HepG2 (cell line): ENCODE results near the gene ANTXRL. TPM values are rescaled to one million over a fixed set of nuclear protein-coding genes. Genes with fewer than 3 reads are reported as not detected.

Experiments used
- ATAC-seq: fragments of 200-7000 bp; cut with Tn5 transposase; 3 replicates; pipeline ENCODE4 v1.9.1; 2020; ENCODE audit warnings: mild to moderate bottlenecking, moderate library complexity
- BruUV-seq: library from RNA; stranded (reverse); fragments of 400-500 nt; replicated peaks from 2 replicates; lab custom pipeline; 2021; lab: Mats Ljungman, UMichigan
- CTCF ChIA-PET: fragments of 300-600 bp; formaldehyde crosslinking; extraction: SDS; loops from one replicate; lab custom pipeline; 2021; ENCODE audit warnings: low total read pairs, inconsistent platforms, low intra/inter-chr PET ratio; lab: Yijun Ruan, JAX
- POLR2A ChIA-PET: fragments of 350-600 bp; sonication (Branson Sonifier 250); formaldehyde crosslinking; loops from one replicate; lab custom pipeline; 2020; ENCODE audit warnings: antibody characterized with exemption, inconsistent platforms; lab: Yijun Ruan, JAX
- DNase-seq: peaks from one replicate; pipeline ENCODE4 v3.0.0-alpha.2; 2015; ENCODE audit warnings: low spot score
- FAIRE-seq: peaks from 3 replicates; lab custom pipeline; 2011; peaks lifted over from hg19 to GRCh38; lab: Jason Lieb, UNC
- H2AFZ ChIP-seq: one replicate; pipeline ENCODE4 v1.6.1; 2011; ENCODE audit warnings: low read length, inconsistent platforms
- H3K27ac ChIP-seq: fragments of 300-600 bp; 3 replicates; pipeline ENCODE4 v1.8.0; 2011; ENCODE audit warnings: mixed run types, mild to moderate bottlenecking, mixed read lengths, low read length, inconsistent platforms; ENCODE audit not compliant: insufficient read depth; ENCODE audit errors: extremely low read length
- H3K27me3 ChIP-seq, 2 experiments: fragments of 200-600 bp in 1 of 2; 2 replicates in 1 of 2; 3 replicates in 1 of 2; pipeline versions ENCODE4 v1.6.0 to v1.8.0; 2011; ENCODE audit warnings: low read length in 2 of 2, mild to moderate bottlenecking in 2 of 2, moderate library complexity in 2 of 2, inconsistent platforms in 1 of 2; ENCODE audit not compliant: insufficient read depth in 2 of 2, control insufficient read depth in 1 of 2
- H3K36me3 ChIP-seq, 2 experiments: fragments of 200-600 bp in 1 of 2; replicated peaks in 1 of 2; 2 replicates in 1 of 2; 3 replicates in 1 of 2; pipeline versions ENCODE4 v1.5.1 to v1.8.0; 2011; ENCODE audit warnings: low read length in 2 of 2, inconsistent platforms in 1 of 2; ENCODE audit not compliant: insufficient read depth in 2 of 2, control insufficient read depth in 1 of 2
- H3K4me1 ChIP-seq: 2 replicates; pipeline ENCODE4 v1.5.1; 2012; ENCODE audit warnings: low read length, inconsistent platforms; ENCODE audit not compliant: insufficient read depth
- H3K4me2 ChIP-seq: 2 replicates; pipeline ENCODE4 v1.6.0; 2011; ENCODE audit warnings: low read depth, low read length, inconsistent platforms
- H3K4me3 ChIP-seq, 3 experiments: fragments of 200-600 bp in 1 of 3; sonication (generic), shearing (Covaris generic) in 1 of 3; replicated peaks in 1 of 3; 2 replicates each; pipeline ENCODE4 v1.5.1; 2011 to 2016; ENCODE audit warnings: low read length in 3 of 3, inconsistent platforms in 2 of 3, low read depth in 2 of 3, mild to moderate bottlenecking in 2 of 3, control low read depth in 1 of 3, mixed read lengths in 1 of 3; ENCODE audit not compliant: insufficient read depth in 1 of 3
- H3K79me2 ChIP-seq: one replicate; pipeline ENCODE4 v1.6.1; 2011; ENCODE audit warnings: low read length, inconsistent platforms; ENCODE audit not compliant: insufficient read depth
- H3K9ac ChIP-seq: 2 replicates; pipeline ENCODE4 v1.6.0; 2011; ENCODE audit warnings: mild to moderate bottlenecking, low read depth, low read length, inconsistent platforms; ENCODE audit not compliant: insufficient read depth
- H3K9me3 ChIP-seq: 2 replicates; pipeline ENCODE4 v1.5.1; 2012; ENCODE audit warnings: mild to moderate bottlenecking, low read length
- H4K20me1 ChIP-seq: 2 replicates; pipeline ENCODE4 v1.6.0; 2011; ENCODE audit warnings: inconsistent platforms, mild to moderate bottlenecking, low read length, moderate library complexity; ENCODE audit not compliant: insufficient read depth
- FOXP1 ChIP-seq, 2 experiments: fragments of 450-650 bp in 1 of 2; IDR thresholded peaks; 2 replicates each; pipeline ENCODE4 v1.6.1; 2017 to 2018; ENCODE audit warnings: antibody characterized with exemption in 1 of 2
- NRL ChIP-seq: sonication (generic); formaldehyde crosslinking; IDR thresholded peaks from 2 replicates; pipeline ENCODE4 v1.5.0; 2020; ENCODE audit warnings: missing genetic modification reagents, mild to moderate bottlenecking, moderate library complexity, borderline replicate concordance
- SRF ChIP-seq: IDR thresholded peaks from 2 replicates; pipeline ENCODE4 v1.6.1; 2011; ENCODE audit warnings: mild to moderate bottlenecking, low read depth, low read length, moderate library complexity
- ZBTB1 ChIP-seq: sonication (generic); formaldehyde crosslinking; IDR thresholded peaks from 2 replicates; pipeline ENCODE4 v1.4.0; 2020; ENCODE audit warnings: missing genetic modification reagents, borderline replicate concordance
- ZNF263 ChIP-seq: sonication (generic); formaldehyde crosslinking; IDR thresholded peaks from 2 replicates; pipeline ENCODE4 v1.4.0; 2020; ENCODE audit warnings: missing genetic modification reagents
- ZNF614 ChIP-seq: IDR thresholded peaks from 2 replicates; pipeline ENCODE4 v1.6.1; 2018; ENCODE audit warnings: missing biosample characterization, missing genetic modification reagents, inconsistent platforms, borderline replicate concordance
- ZNF672 ChIP-seq: sonication (generic); formaldehyde crosslinking; IDR thresholded peaks from 2 replicates; pipeline ENCODE4 v1.8.1; 2022; ENCODE audit warnings: missing genetic modification reagents
- ZNF747 ChIP-seq: sonication (generic); formaldehyde crosslinking; IDR thresholded peaks from 2 replicates; pipeline ENCODE4 v1.8.1; 2023; ENCODE audit warnings: missing genetic modification reagents, mild to moderate bottlenecking, borderline replicate concordance
- WGBS: methylation state at CpG from one replicate; pipeline ENCODE4 v1.1.6; 2017; ENCODE audit warnings: low lambda C conversion rate; 5-methylcytosine and 5-hydroxymethylcytosine counted together
- in situ Hi-C: cut with HindIII; loops from 2 replicates; pipeline ENCODE4 v1.10.0; 2017; ENCODE audit warnings: low pct_unique_long_range_greater_than_20kb; ENCODE audit not compliant: extremely low pct_ligation_motif_present
- intact Hi-C: fragments of 100-400 bp; cut with micrococcal nuclease; formaldehyde crosslinking; loops from one replicate; pipeline ENCODE4 v1.10.0; 2022; ENCODE audit not compliant: unreplicated experiment
- polyA plus RNA-seq, 8 experiments: library from polyadenylated mRNA; depleted of rRNA in 3 of 8; stranded (reverse) in 7 of 8; unstranded in 1 of 8; fragments of >200 nt; fragmentation: Illumina TruSeq in 4 of 8; extraction: Trizol in 4 of 8; gene quantifications; 2 replicates each; pipeline versions ENCODE4 v1.2.1 to v1.2.3, GENCODE V29; 2011 to 2016; ENCODE audit warnings: low read depth in 4 of 8, missing spikeins in 1 of 8, mixed read lengths in 1 of 8; ENCODE audit not compliant: insufficient read depth in 1 of 8
- total RNA-seq, 5 experiments: library from RNA; depleted of rRNA; stranded (reverse); fragments of >200 nt; fragmentation: Illumina TruSeq; extraction: Trizol; gene quantifications; 2 replicates each; pipeline ENCODE4 v1.2.3, GENCODE V29; 2016; ENCODE audit warnings: low read depth in 1 of 5
- TF ChIP-seq, protein P1 (sequence below): sonication (generic); formaldehyde crosslinking; IDR thresholded peaks from 2 replicates; pipeline ENCODE4 v1.4.0; 2020; ENCODE audit warnings: mild to moderate bottlenecking, missing genetic modification reagents
- TF ChIP-seq, protein P2 (sequence below): IDR thresholded peaks from 2 replicates; pipeline ENCODE4 v1.6.1; 2016; ENCODE audit warnings: mild to moderate bottlenecking, missing biosample characterization, missing genetic modification reagents
- TF ChIP-seq, protein P3 (sequence below): sonication (generic); formaldehyde crosslinking; IDR thresholded peaks from 2 replicates; pipeline ENCODE4 v1.4.0; 2020; ENCODE audit warnings: missing genetic modification reagents

Gene ANTXRL
- total and polyA plus RNA-seq, 2 of the 13 experiments (the other 11 are each of a cell fraction or from before 2014, with no cell fraction given), result not detected

DNA sequence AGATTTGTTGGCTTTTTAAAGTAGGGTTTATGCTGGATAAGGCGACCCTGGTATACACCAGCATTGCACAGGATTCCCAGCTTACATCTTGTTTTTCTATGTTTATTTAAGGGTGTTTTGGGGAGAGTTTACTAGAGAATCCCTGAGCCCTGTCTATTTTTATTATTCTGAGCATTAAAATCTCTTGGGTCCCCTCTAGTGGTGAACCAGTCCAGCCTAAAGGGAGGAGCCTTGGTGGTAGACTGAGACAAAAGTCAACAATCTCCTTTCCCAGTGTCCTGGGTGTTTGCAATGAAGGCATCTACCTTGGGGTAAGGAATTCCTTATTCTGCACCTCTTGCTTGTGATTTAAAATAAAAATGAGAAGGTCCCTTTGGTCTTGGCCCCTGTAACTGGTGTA is 38.2 kb downstream of the ANTXRL start (continued):
- TF ChIP-seq FOXP1 (IDR thresholded peaks at IDR 0.05) (no peak), FOXP1 (CRISPR knock-in tag; IDR thresholded peaks at IDR 0.05) (no peak), NRL (CRISPR knock-in tag) (no peak), ZNF672 (no peak)
- TF ChIP-seq, protein P1, sequence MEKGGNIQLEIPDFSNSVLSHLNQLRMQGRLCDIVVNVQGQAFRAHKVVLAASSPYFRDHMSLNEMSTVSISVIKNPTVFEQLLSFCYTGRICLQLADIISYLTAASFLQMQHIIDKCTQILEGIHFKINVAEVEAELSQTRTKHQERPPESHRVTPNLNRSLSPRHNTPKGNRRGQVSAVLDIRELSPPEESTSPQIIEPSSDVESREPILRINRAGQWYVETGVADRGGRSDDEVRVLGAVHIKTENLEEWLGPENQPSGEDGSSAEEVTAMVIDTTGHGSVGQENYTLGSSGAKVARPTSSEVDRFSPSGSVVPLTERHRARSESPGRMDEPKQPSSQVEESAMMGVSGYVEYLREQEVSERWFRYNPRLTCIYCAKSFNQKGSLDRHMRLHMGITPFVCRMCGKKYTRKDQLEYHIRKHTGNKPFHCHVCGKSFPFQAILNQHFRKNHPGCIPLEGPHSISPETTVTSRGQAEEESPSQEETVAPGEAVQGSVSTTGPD (CRISPR knock-in tag), result no peak
- TF ChIP-seq, protein P2, sequence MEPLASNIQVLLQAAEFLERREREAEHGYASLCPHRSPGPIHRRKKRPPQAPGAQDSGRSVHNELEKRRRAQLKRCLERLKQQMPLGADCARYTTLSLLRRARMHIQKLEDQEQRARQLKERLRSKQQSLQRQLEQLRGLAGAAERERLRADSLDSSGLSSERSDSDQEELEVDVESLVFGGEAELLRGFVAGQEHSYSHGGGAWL (CRISPR knock-in tag), result no peak
- TF ChIP-seq, protein P3, sequence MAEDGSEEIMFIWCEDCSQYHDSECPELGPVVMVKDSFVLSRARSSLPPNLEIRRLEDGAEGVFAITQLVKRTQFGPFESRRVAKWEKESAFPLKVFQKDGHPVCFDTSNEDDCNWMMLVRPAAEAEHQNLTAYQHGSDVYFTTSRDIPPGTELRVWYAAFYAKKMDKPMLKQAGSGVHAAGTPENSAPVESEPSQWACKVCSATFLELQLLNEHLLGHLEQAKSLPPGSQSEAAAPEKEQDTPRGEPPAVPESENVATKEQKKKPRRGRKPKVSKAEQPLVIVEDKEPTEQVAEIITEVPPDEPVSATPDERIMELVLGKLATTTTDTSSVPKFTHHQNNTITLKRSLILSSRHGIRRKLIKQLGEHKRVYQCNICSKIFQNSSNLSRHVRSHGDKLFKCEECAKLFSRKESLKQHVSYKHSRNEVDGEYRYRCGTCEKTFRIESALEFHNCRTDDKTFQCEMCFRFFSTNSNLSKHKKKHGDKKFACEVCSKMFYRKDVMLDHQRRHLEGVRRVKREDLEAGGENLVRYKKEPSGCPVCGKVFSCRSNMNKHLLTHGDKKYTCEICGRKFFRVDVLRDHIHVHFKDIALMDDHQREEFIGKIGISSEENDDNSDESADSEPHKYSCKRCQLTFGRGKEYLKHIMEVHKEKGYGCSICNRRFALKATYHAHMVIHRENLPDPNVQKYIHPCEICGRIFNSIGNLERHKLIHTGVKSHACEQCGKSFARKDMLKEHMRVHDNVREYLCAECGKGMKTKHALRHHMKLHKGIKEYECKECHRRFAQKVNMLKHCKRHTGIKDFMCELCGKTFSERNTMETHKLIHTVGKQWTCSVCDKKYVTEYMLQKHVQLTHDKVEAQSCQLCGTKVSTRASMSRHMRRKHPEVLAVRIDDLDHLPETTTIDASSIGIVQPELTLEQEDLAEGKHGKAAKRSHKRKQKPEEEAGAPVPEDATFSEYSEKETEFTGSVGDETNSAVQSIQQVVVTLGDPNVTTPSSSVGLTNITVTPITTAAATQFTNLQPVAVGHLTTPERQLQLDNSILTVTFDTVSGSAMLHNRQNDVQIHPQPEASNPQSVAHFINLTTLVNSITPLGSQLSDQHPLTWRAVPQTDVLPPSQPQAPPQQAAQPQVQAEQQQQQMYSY (CRISPR knock-in tag), result no peak
- TF ChIP-seq, all 625 proteins: peak for 0

DNA sequence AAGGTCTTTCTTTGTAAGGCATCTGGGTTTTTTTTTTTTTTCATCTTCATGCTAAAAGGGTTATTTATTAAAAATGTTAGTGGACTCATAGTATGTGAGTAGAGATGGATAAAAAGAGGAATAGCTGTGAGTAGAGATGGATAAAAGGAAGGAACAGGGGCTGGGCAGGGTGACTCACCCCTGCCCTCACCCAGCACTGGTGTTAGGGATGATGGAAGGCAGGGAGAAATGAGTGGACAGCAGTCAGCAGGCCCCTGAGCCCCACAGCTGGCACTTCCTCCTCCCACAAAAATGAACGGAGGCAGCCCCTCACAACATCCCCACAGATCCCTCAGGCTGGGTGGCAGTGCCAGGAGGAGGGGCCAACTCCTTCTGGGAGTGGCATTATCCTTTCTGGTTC is 39.3 kb downstream of the ANTXRL start:
- no TSS peak for BruUV-seq
- ATAC-seq (no peak), FAIRE-seq (no peak)

More for the DNA sequence above, 39.3 kb downstream of the ANTXRL start:
- Histone ChIP-seq H3K79me2 (no peaks in the 10 kb centered on the region), H4K20me1 (no peaks in the 10 kb centered on the region), H3K9ac (no peak overlapping the region), H3K27me3 (peaks cover 0 to 15% of the 10 kb centered on the region in 2 experiments; a peak in 3 of 5 replicates), H3K4me3 (no peak overlapping the region), H2AFZ (no peak overlapping the region), H3K36me3 (no peaks in the 10 kb centered on the region), H3K4me2 (no peak overlapping the region), H3K9me3 (no peaks in the 10 kb centered on the region), H3K27ac (no peak overlapping the region), H3K4me1 (no peaks in the 10 kb centered on the region)
- no peak for TF ChIP-seq ZNF747 (CRISPR knock-in tag)
- no peak for TF ChIP-seq ZNF614 (CRISPR knock-in tag)
- no peak for TF ChIP-seq ZNF263
- no peak for TF ChIP-seq ZBTB1
- TF ChIP-seq SRF, result no peak
- ChIA-PET POLR2A (no interaction called here), CTCF (no interaction called here)
- no CpG with 5 or more reads among the region's 1 CpG for WGBS
- in situ Hi-C loops (no loop called here), intact Hi-C loops (no loop called here)
- DNase-seq, result no peak
